Mucosa of descending colon (tissue), 3 donors: Measurements from ENCODE around the gene CACNB1. TPM values are rescaled to one million over a fixed set of nuclear protein-coding genes. Genes with fewer than 3 reads are reported as not detected.

Experiments used
- ATAC-seq: fragments of 200-7000 bp; cut with Tn5 transposase; one replicate; pipeline ENCODE4 v1.9.1; 2020; ENCODE audit warnings: mild to moderate bottlenecking, moderate library complexity
- DNase-seq, 3 donors: peaks; one replicate each; pipeline ENCODE4 v3.0.0-alpha.2; 2020
- H3K36me3 ChIP-seq: fragments of 200-600 bp; one replicate; pipeline ENCODE4 v1.8.0; 2021; ENCODE audit warnings: low read depth, mild to moderate bottlenecking
- H3K4me1 ChIP-seq: fragments of 200-600 bp; one replicate; pipeline ENCODE4 v1.8.0; 2021; ENCODE audit warnings: low read depth, mild to moderate bottlenecking
- H3K4me3 ChIP-seq: fragments of 200-600 bp; one replicate; pipeline ENCODE4 v1.8.0; 2021; ENCODE audit warnings: mild to moderate bottlenecking
- H3K9me3 ChIP-seq: fragments of 200-600 bp; one replicate; pipeline ENCODE4 v1.8.0; 2021; ENCODE audit warnings: mild to moderate bottlenecking
- intact Hi-C, 2 donors: fragments of 100-400 bp; cut with DNase I in 1 of 2; cut with micrococcal nuclease in 1 of 2; formaldehyde crosslinking; loops; one replicate each; pipeline versions ENCODE4 v1.11.0 to v1.11.1; 2022; cut with DNase I, micrococcal nuclease
- total RNA-seq, 3 donors: library from RNA; stranded (reverse); fragmentation: NEBNext Ultra II Directional in 2 of 3; extraction: Animal tissue kit (Norgen Biotek cat#: 25700) in 2 of 3; gene quantifications; one replicate each; pipeline versions ENCODE4 v1.2.1 to v1.2.4, GENCODE V29; 2021 to 2023
- TF ChIP-seq, protein P1 (sequence below): fragments of 200-600 bp; IDR thresholded peaks from one replicate; pipeline ENCODE4 v1.8.0; 2022; ENCODE audit warnings: antibody characterized with exemption, mild to moderate bottlenecking
- donor health status: DM: no; HTN: no; CAD: no; lungs with moderate emphysema.
- donor health status: DM: no; HTN: no; CAD: no.
- donor health status: DM: no; HTN: yes; CAD: no.

The CACNB1 gene
- total RNA-seq, 3 donors from 2014 or later, result 16.8 to 24.3 (median 20.1) TPM

DNA sequence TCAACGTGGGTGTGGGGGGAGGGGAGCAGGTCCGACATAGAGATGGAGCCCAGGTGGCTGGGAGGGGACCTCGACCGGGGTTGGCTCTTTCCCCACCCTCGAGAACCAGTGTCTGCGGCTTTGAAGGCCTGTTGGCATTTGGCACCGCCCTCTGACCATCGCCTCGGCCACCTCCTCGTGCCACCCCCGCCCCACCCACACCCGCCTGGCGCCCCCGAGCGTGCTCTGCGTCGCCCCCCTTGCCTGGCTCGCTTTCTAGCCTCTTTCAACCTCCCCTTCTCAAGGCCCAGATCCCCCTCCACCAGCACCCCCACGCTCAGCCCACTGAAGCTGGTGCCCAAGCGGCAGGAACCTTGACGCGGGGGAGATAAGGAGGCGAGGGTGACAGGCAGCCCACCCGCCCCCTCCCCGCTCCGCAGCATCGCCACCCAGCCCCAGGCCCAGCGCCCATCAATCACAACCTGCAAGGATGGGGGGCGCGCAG, 619 bp downstream of the CACNB1 start:
- no peaks in the 10 kb centered on the region for H3K9me3 ChIP-seq
- H3K4me1 ChIP-seq, result peaks cover 25% of the 10 kb centered on the region
- TF ChIP-seq, protein P1, sequence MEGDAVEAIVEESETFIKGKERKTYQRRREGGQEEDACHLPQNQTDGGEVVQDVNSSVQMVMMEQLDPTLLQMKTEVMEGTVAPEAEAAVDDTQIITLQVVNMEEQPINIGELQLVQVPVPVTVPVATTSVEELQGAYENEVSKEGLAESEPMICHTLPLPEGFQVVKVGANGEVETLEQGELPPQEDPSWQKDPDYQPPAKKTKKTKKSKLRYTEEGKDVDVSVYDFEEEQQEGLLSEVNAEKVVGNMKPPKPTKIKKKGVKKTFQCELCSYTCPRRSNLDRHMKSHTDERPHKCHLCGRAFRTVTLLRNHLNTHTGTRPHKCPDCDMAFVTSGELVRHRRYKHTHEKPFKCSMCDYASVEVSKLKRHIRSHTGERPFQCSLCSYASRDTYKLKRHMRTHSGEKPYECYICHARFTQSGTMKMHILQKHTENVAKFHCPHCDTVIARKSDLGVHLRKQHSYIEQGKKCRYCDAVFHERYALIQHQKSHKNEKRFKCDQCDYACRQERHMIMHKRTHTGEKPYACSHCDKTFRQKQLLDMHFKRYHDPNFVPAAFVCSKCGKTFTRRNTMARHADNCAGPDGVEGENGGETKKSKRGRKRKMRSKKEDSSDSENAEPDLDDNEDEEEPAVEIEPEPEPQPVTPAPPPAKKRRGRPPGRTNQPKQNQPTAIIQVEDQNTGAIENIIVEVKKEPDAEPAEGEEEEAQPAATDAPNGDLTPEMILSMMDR, result no peak
- ATAC-seq (peak; percentile 11), DNase-seq (peak; percentile 28 to 80 (median 64))
- peak overlapping the region; percentile 40 for H3K4me3 ChIP-seq
- intact Hi-C loops, result no loop called here
- H3K36me3 ChIP-seq, result peaks cover under 1% of the 10 kb centered on the region

DNA sequence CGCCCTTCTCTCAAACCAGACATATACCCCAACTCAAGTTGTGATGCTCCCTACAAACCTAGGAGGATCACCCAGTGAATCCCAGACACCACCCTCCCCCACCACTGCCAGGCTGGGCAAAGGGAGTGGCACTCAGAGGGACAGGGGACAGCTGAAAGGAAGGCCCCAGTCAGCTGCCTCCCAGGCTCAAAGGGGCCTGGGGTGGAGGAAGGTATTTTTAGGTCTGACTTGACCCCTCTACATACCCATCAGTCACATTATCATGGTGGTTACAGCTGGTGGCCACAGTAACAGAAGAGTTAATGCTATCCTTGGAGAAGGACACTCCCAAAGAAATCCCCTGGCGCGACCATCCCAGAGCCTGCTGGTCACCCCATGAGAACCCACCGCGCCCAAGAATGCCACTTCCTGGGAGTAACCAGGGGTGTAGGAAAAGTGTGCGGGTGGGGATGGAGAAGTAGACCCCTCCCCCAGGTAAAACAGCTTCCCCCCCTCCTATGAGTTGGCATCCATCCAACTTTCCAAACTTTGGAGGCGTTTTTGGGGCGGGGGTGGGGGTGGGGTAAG, 1.1 kb downstream of the CACNB1 start:
- no peak overlapping the region for H3K4me3 ChIP-seq
- DNase-seq, result peak in 2 of 3 donors; percentile 27 to 65
- H3K36me3 ChIP-seq, result no peaks in the 10 kb centered on the region

DNA sequence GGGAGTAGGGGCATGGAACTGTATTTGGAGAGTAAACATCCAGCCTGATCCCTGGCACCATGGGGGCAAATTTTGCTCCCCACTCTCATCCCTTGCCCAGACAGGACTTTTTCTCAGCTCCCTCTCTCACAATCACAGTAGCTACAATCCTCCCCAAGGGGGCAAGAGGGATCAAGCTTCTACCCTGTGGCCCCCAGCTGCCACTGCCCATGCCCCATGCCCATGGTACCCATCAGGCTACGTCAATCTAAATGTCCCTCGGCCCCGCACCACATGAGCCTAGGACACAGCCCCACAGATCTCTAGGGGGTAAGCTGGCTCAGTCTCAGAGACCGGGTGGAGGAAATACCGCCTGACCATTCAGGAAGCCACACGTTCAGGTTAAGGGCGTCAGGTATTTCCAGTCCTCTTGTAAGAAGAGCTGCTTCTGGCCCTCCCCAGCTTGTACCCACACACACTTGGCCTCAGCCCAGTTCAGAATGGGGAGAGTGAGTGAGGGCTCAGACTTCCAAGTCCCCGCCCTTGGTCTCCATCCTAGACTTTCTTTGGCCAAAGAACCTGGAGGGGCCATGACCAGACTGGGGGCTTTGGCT, 1.8 kb downstream of the CACNB1 start:
- Histone ChIP-seq H3K36me3 (no peaks in the 10 kb centered on the region), H3K9me3 (no peaks in the 10 kb centered on the region), H3K4me3 (no peak overlapping the region), H3K4me1 (peaks cover 16% of the 10 kb centered on the region)
- intact Hi-C loops, result no loop called here
- ATAC-seq (no peak), DNase-seq (no peak)
- TF ChIP-seq, protein P1, result no peak

More for the DNA sequence above, 1.1 kb downstream of the CACNB1 start:
- TF ChIP-seq, protein P1, result no peak
- ATAC-seq, result no peak
- intact Hi-C loops, result no loop called here
- Histone ChIP-seq H3K4me1 (peaks cover 20% of the 10 kb centered on the region), H3K9me3 (no peaks in the 10 kb centered on the region)

DNA sequence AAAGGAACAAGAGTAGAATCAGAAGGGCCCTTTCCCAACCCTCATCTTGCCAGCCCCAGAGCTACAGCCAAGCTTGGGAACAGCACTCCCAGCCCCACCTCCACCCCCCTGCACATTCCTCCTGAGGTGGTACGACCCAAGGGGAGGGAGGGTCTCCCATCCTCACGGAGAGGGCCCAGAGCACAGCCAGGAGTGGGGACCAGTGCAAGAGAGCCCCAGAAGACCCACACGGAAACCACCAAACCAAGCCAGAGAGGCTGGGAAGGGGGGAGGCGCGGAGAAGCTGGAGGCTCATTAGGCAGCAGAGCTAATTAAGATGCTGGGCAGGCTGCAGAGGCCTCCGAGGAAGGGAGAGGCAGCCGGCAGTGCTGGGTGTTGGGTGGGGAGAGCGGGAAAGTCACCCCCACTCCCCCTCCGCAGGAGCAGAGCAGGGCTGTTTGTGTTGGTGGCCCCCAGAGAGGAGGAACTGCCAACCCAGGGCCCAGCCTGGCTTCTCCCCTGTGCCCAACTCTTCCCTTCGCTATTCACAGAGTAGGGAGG, 2.4 kb downstream of the CACNB1 start:
- TF ChIP-seq, protein P1, result no peak
- intact Hi-C loops, result no loop called here
- DNase-seq, result no peak
- ATAC-seq, result no peak
- Histone ChIP-seq H3K4me1 (peaks cover 16% of the 10 kb centered on the region), H3K9me3 (no peaks in the 10 kb centered on the region), H3K4me3 (no peak overlapping the region), H3K36me3 (no peaks in the 10 kb centered on the region)

DNA sequence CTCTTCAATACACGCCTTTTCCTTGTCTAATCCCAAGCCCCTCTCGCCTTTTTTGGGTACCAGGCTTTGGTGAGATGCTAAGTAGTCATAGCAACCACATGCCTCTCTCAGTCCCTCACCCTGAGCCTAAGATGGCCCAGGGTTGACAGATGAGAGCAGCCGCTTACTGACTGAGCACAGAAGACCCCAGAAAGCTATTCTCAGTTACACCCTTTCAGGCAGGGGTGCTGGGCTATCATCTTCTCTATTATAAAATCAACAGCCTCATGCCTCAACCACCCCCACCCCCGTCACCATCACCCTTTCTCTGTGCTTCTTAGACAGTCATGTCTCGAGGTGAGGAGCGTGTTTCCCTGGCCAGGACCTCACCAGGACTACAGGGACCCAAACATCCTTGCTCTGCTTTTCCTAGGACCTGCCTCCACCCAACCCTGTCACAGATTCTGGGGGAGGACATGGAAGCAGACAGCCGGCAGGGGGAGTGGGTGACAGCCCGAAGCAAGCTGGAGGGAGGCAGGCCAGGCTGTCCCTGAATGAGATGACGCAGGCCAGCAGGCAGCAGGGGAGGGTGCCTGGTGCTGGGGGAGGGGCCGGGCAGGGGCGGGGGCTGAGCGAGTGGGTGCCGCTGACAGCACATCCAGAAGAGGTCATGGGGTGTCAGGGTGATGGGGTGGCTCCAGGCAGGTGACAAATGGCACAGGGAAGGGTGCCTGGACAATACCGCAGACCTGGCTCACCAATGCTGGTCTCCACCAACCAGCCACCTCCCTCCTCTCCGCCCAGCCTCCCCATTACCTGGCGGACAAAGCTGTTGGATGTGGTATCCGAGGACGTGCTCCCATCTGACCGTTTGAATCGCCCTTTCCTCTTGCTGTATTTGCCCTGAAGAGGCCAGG, 3.1 kb downstream of the CACNB1 start:
- TF ChIP-seq, protein P1, result no peak
- ATAC-seq, result peak; percentile 6
- DNase-seq, result peak in 2 of 3 donors; percentile 23 to 66
- Histone ChIP-seq H3K9me3 (no peaks in the 10 kb centered on the region), H3K36me3 (no peaks in the 10 kb centered on the region), H3K4me1 (peaks cover 16% of the 10 kb centered on the region), H3K4me3 (no peak overlapping the region)
- intact Hi-C loops, result no loop called here
